ENCODE results near the gene WWC2. TPM values are rescaled to one million over a fixed set of nuclear protein-coding genes. Genes with fewer than 3 reads are reported as not detected.

The WWC2 gene
- total RNA-seq, 1 donor from 2014 or later, result 24.6 TPM

DNA sequence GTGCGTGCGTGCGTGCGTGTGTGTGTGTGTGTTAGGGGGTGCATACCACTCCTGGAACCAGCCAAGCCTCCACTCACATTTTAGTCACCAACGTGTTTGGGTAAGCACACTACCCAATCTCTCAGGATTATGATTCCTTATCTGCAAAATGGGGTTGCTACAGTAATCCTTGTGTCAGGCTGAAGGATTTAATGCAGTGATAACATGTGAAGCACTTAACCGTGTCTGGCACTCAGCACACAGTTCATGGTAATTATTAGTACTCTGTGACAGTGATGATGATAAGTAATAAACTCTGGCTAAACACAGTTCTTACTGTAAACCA, 163.7 kb downstream of the WWC2 start:
- Mint-ChIP-seq H3K36me3 (ENCODE audit: low read depth) (peaks cover 2% of the 10 kb centered on the region), H3K4me1 (peaks cover 7% of the 10 kb centered on the region), H3K9me3 (no peaks in the 10 kb centered on the region), H3K27me3 (ENCODE audit: low read depth) (no peaks in the 10 kb centered on the region), H3K4me3 (no peak overlapping the region), H3K27ac (ENCODE audit: unreplicated experiment) (no peak overlapping the region)
- no peak for DNase-seq (ENCODE audit: low read depth, low spot score)
- TF ChIP-seq CTCF (conservative IDR thresholded peaks at IDR 0.05), result no peak

- no peak overlapping the region for H3K4me3 Mint-ChIP-seq
- no peak overlapping the region for H3K27ac Mint-ChIP-seq (ENCODE audit: unreplicated experiment)
- no peaks in the 10 kb centered on the region for H3K9me3 Mint-ChIP-seq
- H3K36me3 Mint-ChIP-seq (ENCODE audit: low read depth), result peaks cover 6% of the 10 kb centered on the region
- no peak for DNase-seq (ENCODE audit: low read depth, low spot score)
- H3K4me1 Mint-ChIP-seq, result peaks cover 7% of the 10 kb centered on the region
- no peaks in the 10 kb centered on the region for H3K27me3 Mint-ChIP-seq (ENCODE audit: low read depth)
- TF ChIP-seq CTCF (conservative IDR thresholded peaks at IDR 0.05), result no peak
Observed at GRCh38 chr4:183263787-183264386, 164.8 kb downstream of the WWC2 start.

DNA sequence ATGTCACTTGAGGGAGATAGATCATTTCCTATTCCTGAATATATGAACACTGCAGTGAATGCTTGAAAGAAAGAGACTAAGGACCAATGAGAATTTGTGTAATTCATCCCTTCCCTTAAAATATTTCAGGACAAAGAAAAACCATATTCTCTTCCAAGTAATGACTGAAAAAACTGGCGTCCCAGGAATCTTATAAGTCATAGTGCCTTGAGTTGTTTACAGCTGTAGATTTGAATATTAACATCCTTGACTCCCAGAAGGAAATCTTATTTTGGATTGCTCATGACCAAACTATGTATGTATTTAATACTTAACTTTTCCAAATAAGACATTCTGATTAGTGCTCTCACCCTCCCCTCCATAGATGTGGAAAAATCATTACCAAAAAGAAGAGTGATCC, 165.6 kb downstream of the WWC2 start:
- TF ChIP-seq CTCF (conservative IDR thresholded peaks at IDR 0.05), result no peak
- no peak overlapping the region for H3K4me3 Mint-ChIP-seq
- H3K36me3 Mint-ChIP-seq (ENCODE audit: low read depth), result peaks cover 7% of the 10 kb centered on the region
- no peak for DNase-seq (ENCODE audit: low read depth, low spot score)
- H3K27ac Mint-ChIP-seq (ENCODE audit: unreplicated experiment), result no peak overlapping the region
- peaks cover 7% of the 10 kb centered on the region for H3K4me1 Mint-ChIP-seq
- no peaks in the 10 kb centered on the region for H3K27me3 Mint-ChIP-seq (ENCODE audit: low read depth)
- no peaks in the 10 kb centered on the region for H3K9me3 Mint-ChIP-seq

GRCh38 chr4:183266371-183266770, 167.3 kb downstream of the WWC2 start:
- H3K4me3 Mint-ChIP-seq, result no peak overlapping the region
- no peaks in the 10 kb centered on the region for H3K27me3 Mint-ChIP-seq (ENCODE audit: low read depth)
- peaks cover 7% of the 10 kb centered on the region for H3K4me1 Mint-ChIP-seq
- DNase-seq (ENCODE audit: low read depth, low spot score), result no peak
- H3K36me3 Mint-ChIP-seq (ENCODE audit: low read depth), result peaks cover 7% of the 10 kb centered on the region
- H3K27ac Mint-ChIP-seq (ENCODE audit: unreplicated experiment), result no peak overlapping the region
- TF ChIP-seq CTCF (conservative IDR thresholded peaks at IDR 0.05), result no peak
- H3K9me3 Mint-ChIP-seq, result no peaks in the 10 kb centered on the region

DNA sequence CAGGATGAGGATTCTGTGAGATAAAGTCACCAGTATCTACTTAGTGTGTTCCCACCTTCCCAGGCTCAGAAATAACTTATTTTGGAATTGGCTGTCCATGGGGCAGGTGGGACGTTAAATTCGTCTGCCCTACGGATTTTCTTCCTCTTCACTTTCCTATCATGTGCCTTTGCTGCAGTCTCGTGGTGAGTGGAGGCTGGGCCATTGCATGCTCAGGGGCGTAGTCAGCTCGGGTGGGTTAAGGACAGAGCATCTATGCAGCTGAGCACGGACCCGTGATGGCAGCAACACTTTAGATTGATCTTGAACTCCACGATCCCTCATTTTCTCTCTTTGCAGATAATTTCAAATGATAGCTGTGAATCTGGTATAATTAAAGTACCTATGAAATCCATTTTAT, 169.5 kb downstream of the WWC2 start:
- Mint-ChIP-seq H3K27ac (ENCODE audit: unreplicated experiment) (no peak overlapping the region), H3K4me3 (no peak overlapping the region), H3K4me1 (no peaks in the 10 kb centered on the region), H3K27me3 (ENCODE audit: low read depth) (no peaks in the 10 kb centered on the region), H3K36me3 (ENCODE audit: low read depth) (peaks cover 17% of the 10 kb centered on the region), H3K9me3 (peaks cover under 1% of the 10 kb centered on the region)
- no peak for TF ChIP-seq CTCF (conservative IDR thresholded peaks at IDR 0.05)
- no peak for DNase-seq (ENCODE audit: low read depth, low spot score)

GRCh38 chr4:183272384-183272783, 173.3 kb downstream of the WWC2 start:
- Mint-ChIP-seq H3K27me3 (ENCODE audit: low read depth) (no peaks in the 10 kb centered on the region), H3K27ac (ENCODE audit: unreplicated experiment) (no peak overlapping the region), H3K9me3 (peaks cover 12% of the 10 kb centered on the region), H3K4me1 (no peaks in the 10 kb centered on the region), H3K4me3 (no peak overlapping the region), H3K36me3 (ENCODE audit: low read depth) (peaks cover 37% of the 10 kb centered on the region)
- TF ChIP-seq CTCF (conservative IDR thresholded peaks at IDR 0.05), result no peak
- no peak for DNase-seq (ENCODE audit: low read depth, low spot score)

Measured in neural crest cell (in vitro differentiated cells).